Measurements from ENCODE around the gene MAP2K3. TPM values are rescaled to one million over a fixed set of nuclear protein-coding genes. Genes with fewer than 3 reads are reported as not detected.

MAP2K3 gene
- total and polyA plus RNA-seq, 10 of the 15 experiments (the other 5 are each of a cell fraction or from before 2014, with no cell fraction given), result 0.71 to 39.4 (median 18.6) TPM

- H3K4me3 ChIP-seq, result no peak overlapping the region
- no peak overlapping the region for H3K9ac ChIP-seq (ENCODE audit: control insufficient read depth, insufficient read depth, low read length)
- peaks cover 0 to 1% of the 10 kb centered on the region in 2 experiments; a peak in 2 of 4 replicates for H3K27me3 ChIP-seq (replicated peaks in 1 of 2; ENCODE audit: control insufficient read depth in 2 of 2, insufficient read depth in 2 of 2, low read length in 1 of 2)
- RAD21 ChIA-PET (ENCODE audit: unreplicated experiment), result interaction anchor here (1.0 to 1.1 kb wide), 2 partner anchors 10 to 16 kb away, joined by 3 read pairs; no protein-coding TSS in a partner anchor
- H3K4me2 ChIP-seq (ENCODE audit: control insufficient read depth, insufficient read depth), result no peak overlapping the region
- no peaks in the 10 kb centered on the region for H3K79me2 ChIP-seq (ENCODE audit: control insufficient read depth, insufficient read depth, low read length)
- ATAC-seq (no peak), DNase-seq (ENCODE audit: low read depth, low spot score) (no peak), FAIRE-seq (no peak)
- CTCF ChIA-PET, result no interaction called here
- H3K36me3 ChIP-seq (ENCODE audit: control insufficient read depth in 2 of 2, insufficient read depth in 2 of 2, low read length in 1 of 2), result no peaks in the 10 kb centered on the region
- H3K27ac ChIP-seq (ENCODE audit: control insufficient read depth, insufficient read depth), result no peak overlapping the region
- H3K4me1 ChIP-seq (ENCODE audit: control insufficient read depth, insufficient read depth, low read length), result no peaks in the 10 kb centered on the region
- intact Hi-C loops (cut with micrococcal nuclease; ENCODE audit: unreplicated experiment), result no loop called here
- WGBS (ENCODE audit: insufficient coverage, insufficient replicate concordance, low lambda C conversion rate, missing lambda C conversion rate), result 35% methylated on average over 10 of the region's 10 CpGs
- no TSS peak for BruUV-seq (replicated peaks)
- H4K20me1 ChIP-seq (ENCODE audit: control insufficient read depth, insufficient read depth), result no peaks in the 10 kb centered on the region
- in situ Hi-C loops (cut with MboI), result no loop called here
- no peaks in the 10 kb centered on the region for H3K9me3 ChIP-seq (replicated peaks; ENCODE audit: control insufficient read depth, insufficient read depth, low read length)
- SMC1A ChIA-PET (ENCODE audit: uncharacterized antibody, unreplicated experiment), result no interaction called here
- no peak overlapping the region for H2AFZ ChIP-seq (ENCODE audit: control insufficient read depth, low read depth, low read length)
- POLR2A ChIA-PET, result no interaction called here
- TF ChIP-seq SREBF1 (IDR thresholded peaks at IDR 0.05; ENCODE audit: low read length) (no peak), USF1 (IDR thresholded peaks at IDR 0.05; ENCODE audit: borderline replicate concordance, extremely low read length, insufficient read depth, low read depth, low read length) (no peak), RB1 (IDR thresholded peaks at IDR 0.05; ENCODE audit: borderline replicate concordance) (no peak), ZNF24 (IDR thresholded peaks at IDR 0.05) (no peak), CUX1 (IDR thresholded peaks at IDR 0.05; ENCODE audit: insufficient replicate concordance, low read depth, low read length) (no peak), BHLHE40 (IDR thresholded peaks at IDR 0.05; ENCODE audit: borderline replicate concordance in 1 of 2, low read depth in 2 of 2, low read length in 1 of 2) (no peak), ZBED1 (IDR thresholded peaks at IDR 0.05; ENCODE audit: borderline replicate concordance) (no peak), SMARCA5 (IDR thresholded peaks at IDR 0.05) (no peak), ZZZ3 (IDR thresholded peaks at IDR 0.05; ENCODE audit: control insufficient read depth, insufficient read length, low read depth) (no peak), BMI1 (IDR thresholded peaks at IDR 0.05; ENCODE audit: borderline replicate concordance) (no peak), NR2F1 (conservative IDR thresholded peaks at IDR 0.05) (no peak), MXI1 (IDR thresholded peaks at IDR 0.05; ENCODE audit: low read depth, low read length) (no peak), CBX5 (IDR thresholded peaks at IDR 0.05; ENCODE audit: low read depth) (no peak), NBN (IDR thresholded peaks at IDR 0.05) (no peak), NFXL1 (IDR thresholded peaks at IDR 0.05; ENCODE audit: borderline replicate concordance) (no peak)
- TF ChIP-seq, protein P1, sequence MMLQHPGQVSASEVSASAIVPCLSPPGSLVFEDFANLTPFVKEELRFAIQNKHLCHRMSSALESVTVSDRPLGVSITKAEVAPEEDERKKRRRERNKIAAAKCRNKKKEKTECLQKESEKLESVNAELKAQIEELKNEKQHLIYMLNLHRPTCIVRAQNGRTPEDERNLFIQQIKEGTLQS (IDR thresholded peaks at IDR 0.05; ENCODE audit: borderline replicate concordance, extremely low read depth, low read depth, low read length), result no peak
Observed at GRCh38 chr17:21357696-21358656, 73.5 kb downstream of the MAP2K3 start.
